ENCODE data around the gene ABL1. TPM values are rescaled to one million over a fixed set of nuclear protein-coding genes. Genes with fewer than 3 reads are reported as not detected.

ABL1 gene
- total RNA-seq, 6 experiments from 2014 or later, result 56.0 to 63.5 (median 62.8) TPM

- Mint-ChIP-seq H3K4me3 (no peak overlapping the region), H3K27me3 (ENCODE audit: insufficient read depth) (peaks cover 11% of the 10 kb centered on the region), H3K27ac (no peak overlapping the region), H3K36me3 (ENCODE audit: low read depth) (no peaks in the 10 kb centered on the region), H3K9me3 (no peaks in the 10 kb centered on the region), H3K4me1 (ENCODE audit: low read depth) (peaks cover 49% of the 10 kb centered on the region)
- DNase-seq, result no peak
- TF ChIP-seq CTCF (IDR thresholded peaks at IDR 0.05), result no peak
Observed at GRCh38 chr9:130930804-130931349, 95.8 kb downstream of the ABL1 start.

GRCh38 chr9:130931508-130932254 lies 96.6 kb downstream of the ABL1 start:
- no peak for DNase-seq
- H3K4me3 Mint-ChIP-seq, result peak overlapping the region; percentile 74; the same call in 1 of the 2 replicates
- no peaks in the 10 kb centered on the region for H3K9me3 Mint-ChIP-seq
- H3K27ac Mint-ChIP-seq, result peak overlapping the region; percentile 60; the same call in 1 of the 2 replicates
- peaks cover 57% of the 10 kb centered on the region for H3K4me1 Mint-ChIP-seq (ENCODE audit: low read depth)
- TF ChIP-seq CTCF (IDR thresholded peaks at IDR 0.05), result no peak
- H3K27me3 Mint-ChIP-seq (ENCODE audit: insufficient read depth), result peaks cover 11% of the 10 kb centered on the region
- H3K36me3 Mint-ChIP-seq (ENCODE audit: low read depth), result no peaks in the 10 kb centered on the region

GRCh38 chr9:130932255-130933079 lies 97.4 kb downstream of the ABL1 start:
- Mint-ChIP-seq H3K27ac (peak overlapping the region; percentile 60; the same call in 1 of the 2 replicates), H3K4me1 (ENCODE audit: low read depth) (peaks cover 64% of the 10 kb centered on the region), H3K4me3 (peak overlapping the region; percentile 74; the same call in 1 of the 2 replicates), H3K36me3 (ENCODE audit: low read depth) (no peaks in the 10 kb centered on the region), H3K27me3 (ENCODE audit: insufficient read depth) (peaks cover 13% of the 10 kb centered on the region), H3K9me3 (no peaks in the 10 kb centered on the region)
- peak; percentile 57; the same call in 1 of the 2 replicates for TF ChIP-seq CTCF (IDR thresholded peaks at IDR 0.05)
- no peak for DNase-seq

- Mint-ChIP-seq H3K27ac (peak overlapping the region; percentile 60; the same call in 1 of the 2 replicates), H3K4me1 (ENCODE audit: low read depth) (peaks cover 55% of the 10 kb centered on the region), H3K27me3 (ENCODE audit: insufficient read depth) (peaks cover 13% of the 10 kb centered on the region), H3K9me3 (no peaks in the 10 kb centered on the region), H3K36me3 (ENCODE audit: low read depth) (no peaks in the 10 kb centered on the region), H3K4me3 (peak overlapping the region; percentile 74; the same call in 1 of the 2 replicates)
- TF ChIP-seq CTCF (IDR thresholded peaks at IDR 0.05), result no peak; the same call in 1 of the 2 replicates
- peak; percentile 55 for DNase-seq
Observed at GRCh38 chr9:130933114-130934046, 98.3 kb downstream of the ABL1 start.

- no peaks in the 10 kb centered on the region for H3K36me3 Mint-ChIP-seq (ENCODE audit: low read depth)
- H3K4me1 Mint-ChIP-seq (ENCODE audit: low read depth), result peaks cover 48% of the 10 kb centered on the region
- no peak for TF ChIP-seq CTCF (IDR thresholded peaks at IDR 0.05)
- no peak overlapping the region for H3K4me3 Mint-ChIP-seq
- no peak for DNase-seq
- H3K27ac Mint-ChIP-seq, result no peak overlapping the region
- peaks cover 13% of the 10 kb centered on the region for H3K27me3 Mint-ChIP-seq (ENCODE audit: insufficient read depth)
- H3K9me3 Mint-ChIP-seq, result no peaks in the 10 kb centered on the region
Observed at GRCh38 chr9:130934246-130934645, 99.2 kb downstream of the ABL1 start.
